Sigmoid colon (tissue), 7 donors: ENCODE results near the gene COBLL1. TPM values are rescaled to one million over a fixed set of nuclear protein-coding genes. Genes with fewer than 3 reads are reported as not detected.
"Not testable (repeated sequence)": the region's sequence is repeated elsewhere in the genome, so short reads cannot be mapped to it uniquely, and the experiment has no call there.

Experiments
- DNase-seq: peaks from one replicate; pipeline ENCODE4 v3.0.0-alpha.2; 2019
- H3K27ac ChIP-seq, 4 donors: fragments of 200-600 bp; sonication (generic); one replicate each; pipeline ENCODE4 v1.5.1; 2016 to 2019; ENCODE audit warnings: mild to moderate bottlenecking in 1 of 4
- H3K27me3 ChIP-seq, 3 donors: fragments of 200-600 bp; sonication (generic); one replicate each; pipeline ENCODE4 v1.5.1; 2019; ENCODE audit warnings: mild to moderate bottlenecking in 1 of 3
- H3K36me3 ChIP-seq, 4 donors: fragments of 200-600 bp; sonication (generic); one replicate each; pipeline ENCODE4 v1.5.1; 2016 to 2019
- H3K4me1 ChIP-seq, 4 donors: fragments of 200-600 bp; sonication (generic); one replicate each; pipeline ENCODE4 v1.5.1; 2017 to 2019
- H3K4me3 ChIP-seq, 4 donors: fragments of 200-600 bp; sonication (generic); one replicate each; pipeline ENCODE4 v1.5.1; 2017 to 2019; ENCODE audit warnings: mild to moderate bottlenecking in 2 of 4, moderate library complexity in 1 of 4
- H3K9me3 ChIP-seq, 4 donors: fragments of 200-600 bp in 3 of 4; sonication (generic) in 3 of 4; one replicate each; pipeline versions ENCODE4 v1.5.1 to v1.6.1; 2013 to 2019
- CTCF ChIP-seq, 4 experiments: fragments of 450-650 bp in 3 of 4; fragments of 200-600 bp in 1 of 4; IDR thresholded peaks; one replicate each; pipeline ENCODE4 v1.5.1; 2016 to 2019; ENCODE audit warnings: antibody characterized with exemption in 4 of 4, mild to moderate bottlenecking in 3 of 4, moderate library complexity in 2 of 4
- EP300 ChIP-seq, 4 donors: sonication (generic); formaldehyde crosslinking; IDR thresholded peaks; one replicate each; pipeline ENCODE4 v1.6.1; 2017; ENCODE audit warnings: antibody characterized with exemption in 4 of 4
- POLR2A ChIP-seq, 2 donors: fragments of 450-650 bp; IDR thresholded peaks; one replicate each; pipeline ENCODE4 v1.6.1; 2016; ENCODE audit warnings: antibody characterized with exemption in 2 of 2, mild to moderate bottlenecking in 2 of 2, moderate library complexity in 2 of 2
- POLR2AphosphoS5 ChIP-seq, 4 donors: sonication (generic); formaldehyde crosslinking; IDR thresholded peaks; one replicate each; pipeline ENCODE4 v1.6.1; 2017; ENCODE audit warnings: antibody characterized with exemption in 4 of 4
- WGBS, 2 donors: extraction: QIAGEN DNeasy Blood & Tissue Kit; methylation state at CpG; one replicate each; pipeline ENCODE4 v1.1.7; 2013; 5-methylcytosine and 5-hydroxymethylcytosine counted together
- intact Hi-C: fragments of 100-400 bp; cut with DNase I; formaldehyde crosslinking; loops from one replicate; pipeline ENCODE4 v1.15.1; 2023
- polyA plus RNA-seq, 3 donors: library from polyadenylated mRNA; stranded (reverse); fragments of 200-250 nt; gene quantifications; one replicate each; pipeline ENCODE4 v1.2.3, GENCODE V29; 2013
- total RNA-seq, 4 donors: library from RNA; depleted of rRNA; stranded (reverse); fragments of >200 nt; gene quantifications; one replicate each; pipeline ENCODE4 v1.1.0, GENCODE V29; 2016
- donor health status: healthy with polysubstance abuse.
- donor health status: Bipolar disorder and iron deficiency.
- donor health status: healthy.

The COBLL1 gene
- total and polyA plus RNA-seq, 7 donors, result 3.9 to 22.4 (median 17.6) TPM

- Histone ChIP-seq H3K9me3 (no peaks in the 10 kb centered on the region), H3K36me3 (no peaks in the 10 kb centered on the region), H3K4me1 (no peaks in the 10 kb centered on the region), H3K27me3 (no peaks in the 10 kb centered on the region), H3K4me3 (no peak overlapping the region), H3K27ac (no peak overlapping the region)
- no peak for TF ChIP-seq CTCF (IDR thresholded peaks at IDR 0.05)
- no peak for TF ChIP-seq POLR2AphosphoS5 (IDR thresholded peaks at IDR 0.05)
- TF ChIP-seq EP300 (IDR thresholded peaks at IDR 0.05), result no peak
- TF ChIP-seq POLR2A (IDR thresholded peaks at IDR 0.05), result no peak
- intact Hi-C loops, result no loop called here
- no peak for DNase-seq
Measured at GRCh38 chr2:164860694-164861042, 19.0 kb upstream of the COBLL1 start.

- H3K27ac ChIP-seq, H3K9me3 ChIP-seq, intact Hi-C loops, H3K4me1 ChIP-seq, DNase-seq, H3K36me3 ChIP-seq, H3K27me3 ChIP-seq, H3K4me3 ChIP-seq: not testable (repeated sequence)
- 94% methylated on average over 4 of the region's 4 CpGs for WGBS, 2 donors
Measured at GRCh38 chr2:164859906-164860693, 18.5 kb upstream of the COBLL1 start.

- Histone ChIP-seq H3K27ac (no peak overlapping the region), H3K9me3 (no peaks in the 10 kb centered on the region), H3K36me3 (no peaks in the 10 kb centered on the region), H3K4me1 (no peaks in the 10 kb centered on the region), H3K27me3 (no peaks in the 10 kb centered on the region), H3K4me3 (no peak overlapping the region)
- TF ChIP-seq CTCF (IDR thresholded peaks at IDR 0.05) (no peak), POLR2AphosphoS5 (IDR thresholded peaks at IDR 0.05) (no peak), EP300 (IDR thresholded peaks at IDR 0.05) (no peak), POLR2A (IDR thresholded peaks at IDR 0.05) (no peak)
- DNase-seq, result no peak
- 74 to 80% methylated on average over 2 of the region's 2 CpGs for WGBS, 2 donors
- intact Hi-C loops, result no loop called here
Measured at GRCh38 chr2:164859251-164859818, 17.7 kb upstream of the COBLL1 start.

GRCh38 chr2:164852086-164852485 lies 10.5 kb upstream of the COBLL1 start:
- WGBS, 2 donors, result 95% methylated on average over 4 of the region's 4 CpGs

GRCh38 chr2:164850235-164850634 lies 8.6 kb upstream of the COBLL1 start:
- Histone ChIP-seq H3K27me3 (no peaks in the 10 kb centered on the region), H3K27ac (no peak overlapping the region), H3K4me3 (no peak overlapping the region), H3K4me1 (no peaks in the 10 kb centered on the region), H3K9me3 (no peaks in the 10 kb centered on the region), H3K36me3 (no peaks in the 10 kb centered on the region)
- no peak for DNase-seq
- intact Hi-C loops, result no loop called here
- WGBS, 2 donors, result 36 to 46% methylated on average over 4 of the region's 4 CpGs
- TF ChIP-seq POLR2A (IDR thresholded peaks at IDR 0.05) (no peak), EP300 (IDR thresholded peaks at IDR 0.05) (no peak), POLR2AphosphoS5 (IDR thresholded peaks at IDR 0.05) (no peak), CTCF (IDR thresholded peaks at IDR 0.05) (no peak)

More at GRCh38 chr2:164852086-164852485, 10.5 kb upstream of the COBLL1 start:
- no peaks in the 10 kb centered on the region for H3K9me3 ChIP-seq
- DNase-seq, result no peak
- H3K4me1 ChIP-seq, result no peaks in the 10 kb centered on the region
- no peak overlapping the region for H3K27ac ChIP-seq
- no peak overlapping the region for H3K4me3 ChIP-seq
- H3K27me3 ChIP-seq, result no peaks in the 10 kb centered on the region
- intact Hi-C loops, result no loop called here
- TF ChIP-seq CTCF (IDR thresholded peaks at IDR 0.05) (no peak), EP300 (IDR thresholded peaks at IDR 0.05) (no peak), POLR2A (IDR thresholded peaks at IDR 0.05) (no peak), POLR2AphosphoS5 (IDR thresholded peaks at IDR 0.05) (no peak)
- no peaks in the 10 kb centered on the region for H3K36me3 ChIP-seq
